HepG2 (cell line): ENCODE results near the gene AKR7A3.

Experiments used
- BHLHE40 ChIP-seq: IDR thresholded peaks from 2 replicates; pipeline ENCODE4 v1.6.1; 2011; ENCODE audit warnings: low read length, improper control_type of control experiment
- POLR2A ChIP-seq, 2 experiments: IDR thresholded peaks; 2 replicates each; pipeline ENCODE4 v1.6.1; 2011; ENCODE audit warnings: low read depth in 2 of 2, low read length in 2 of 2, mild to moderate bottlenecking in 1 of 2, moderate library complexity in 1 of 2; ENCODE audit not compliant: insufficient read depth in 1 of 2
- SP1 ChIP-seq, 2 experiments: fragments of 450-650 bp in 1 of 2; sonication (generic) in 1 of 2; formaldehyde crosslinking in 1 of 2; IDR thresholded peaks; 2 replicates each; pipeline versions ENCODE4 v1.4.0 to v1.6.1; 2016 to 2020; ENCODE audit warnings: missing genetic modification reagents in 1 of 2
- SYNCRIP ChIP-seq: fragments of 200-400 bp; formaldehyde crosslinking; IDR thresholded peaks from 2 replicates; pipeline ENCODE4 v1.6.1; 2018; ENCODE audit warnings: mild to moderate bottlenecking, low read depth, low read length; ENCODE audit not compliant: insufficient read depth
- ZNF562 ChIP-seq: sonication (generic); formaldehyde crosslinking; IDR thresholded peaks from 2 replicates; pipeline ENCODE4 v1.8.0; 2022; ENCODE audit warnings: missing genetic modification reagents, borderline replicate concordance
- ZNF850 ChIP-seq: sonication (generic); formaldehyde crosslinking; conservative IDR thresholded peaks from 2 replicates; pipeline ENCODE4 v1.9.0; 2021; ENCODE audit warnings: mild to moderate bottlenecking, missing genetic modification reagents
- TF ChIP-seq, protein P1 (sequence below): sonication (generic); formaldehyde crosslinking; IDR thresholded peaks from 2 replicates; pipeline ENCODE4 v1.4.0; 2020; ENCODE audit warnings: missing genetic modification reagents

- TF ChIP-seq BHLHE40 (no peak), SYNCRIP (no peak), SP1 (IDR thresholded peaks at IDR 0.05) (no peak), SP1 (CRISPR knock-in tag; IDR thresholded peaks at IDR 0.05) (no peak), ZNF850 (CRISPR knock-in tag) (no peak), ZNF562 (CRISPR knock-in tag) (no peak), POLR2A (IDR thresholded peaks at IDR 0.05; ENCODE audit: insufficient read depth in 1 of 2, low read depth in 2 of 2, low read length in 2 of 2) (no peak)
- TF ChIP-seq, protein P1, sequence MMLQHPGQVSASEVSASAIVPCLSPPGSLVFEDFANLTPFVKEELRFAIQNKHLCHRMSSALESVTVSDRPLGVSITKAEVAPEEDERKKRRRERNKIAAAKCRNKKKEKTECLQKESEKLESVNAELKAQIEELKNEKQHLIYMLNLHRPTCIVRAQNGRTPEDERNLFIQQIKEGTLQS (CRISPR knock-in tag), result no peak
Measured at GRCh38 chr1:19257178-19257914, 31.2 kb downstream of the AKR7A3 start.
